Activated CD8-positive, alpha-beta T cell treated with anti-CD3 and anti-CD28 coated beads for 36 hours (primary cell): ENCODE measurements around the gene FMN1. TPM values are rescaled to one million over a fixed set of nuclear protein-coding genes. Genes with fewer than 3 reads are reported as not detected.

ENCODE experiments used
- ATAC-seq: fragments of 200-7000 bp; cut with Tn5 transposase; one replicate; pipeline ENCODE4 v1.10.0; 2021; ENCODE audit warnings: mild to moderate bottlenecking, moderate library complexity
- CTCF ChIA-PET: fragments of 350-600 bp; sonication (Branson Sonifier 250); formaldehyde crosslinking; loops from one replicate; lab custom pipeline; 2021; ENCODE audit warnings: antibody characterized with exemption; lab: Charles Lee
- POLR2A ChIA-PET: fragments of 350-600 bp; sonication (Branson Sonifier 250); formaldehyde crosslinking; loops from one replicate; lab custom pipeline; 2021; ENCODE audit warnings: antibody characterized with exemption; lab: Charles Lee
- DNase-seq: peaks from one replicate; pipeline ENCODE4 v3.0.0-alpha.2; 2020
- H3K27ac Mint-ChIP-seq: one replicate; pipeline ENCODE4 v1.8.0; 2021; ENCODE audit warnings: mild to moderate bottlenecking, mixed read lengths
- H3K27me3 Mint-ChIP-seq: one replicate; pipeline ENCODE4 v1.8.0; 2021; ENCODE audit warnings: mixed read lengths
- H3K36me3 Mint-ChIP-seq: one replicate; pipeline ENCODE4 v1.8.0; 2021; ENCODE audit warnings: low read depth, mixed read lengths
- H3K4me1 Mint-ChIP-seq: one replicate; pipeline ENCODE4 v1.8.0; 2021; ENCODE audit warnings: low read depth, mixed read lengths
- H3K4me3 Mint-ChIP-seq: one replicate; pipeline ENCODE4 v1.8.0; 2021; ENCODE audit warnings: mild to moderate bottlenecking, moderate library complexity, mixed read lengths
- H3K9me3 Mint-ChIP-seq: one replicate; pipeline ENCODE4 v1.8.0; 2021; ENCODE audit warnings: mixed read lengths
- CTCF ChIP-seq: fragments of 200-600 bp; IDR thresholded peaks from one replicate; pipeline ENCODE4 v1.8.0; 2022; ENCODE audit warnings: antibody characterized with exemption, mild to moderate bottlenecking
- intact Hi-C: fragments of 100-400 bp; cut with micrococcal nuclease; formaldehyde crosslinking; loops from one replicate; pipeline ENCODE4 v1.10.0; 2022
- total RNA-seq, 2 experiments: library from RNA; stranded (reverse); gene quantifications; one replicate each; pipeline ENCODE4 v1.2.3, GENCODE V29; 2021

Gene FMN1
- total RNA-seq, 2 experiments from 2014 or later, result 0.07 TPM; not detected in 1

DNA sequence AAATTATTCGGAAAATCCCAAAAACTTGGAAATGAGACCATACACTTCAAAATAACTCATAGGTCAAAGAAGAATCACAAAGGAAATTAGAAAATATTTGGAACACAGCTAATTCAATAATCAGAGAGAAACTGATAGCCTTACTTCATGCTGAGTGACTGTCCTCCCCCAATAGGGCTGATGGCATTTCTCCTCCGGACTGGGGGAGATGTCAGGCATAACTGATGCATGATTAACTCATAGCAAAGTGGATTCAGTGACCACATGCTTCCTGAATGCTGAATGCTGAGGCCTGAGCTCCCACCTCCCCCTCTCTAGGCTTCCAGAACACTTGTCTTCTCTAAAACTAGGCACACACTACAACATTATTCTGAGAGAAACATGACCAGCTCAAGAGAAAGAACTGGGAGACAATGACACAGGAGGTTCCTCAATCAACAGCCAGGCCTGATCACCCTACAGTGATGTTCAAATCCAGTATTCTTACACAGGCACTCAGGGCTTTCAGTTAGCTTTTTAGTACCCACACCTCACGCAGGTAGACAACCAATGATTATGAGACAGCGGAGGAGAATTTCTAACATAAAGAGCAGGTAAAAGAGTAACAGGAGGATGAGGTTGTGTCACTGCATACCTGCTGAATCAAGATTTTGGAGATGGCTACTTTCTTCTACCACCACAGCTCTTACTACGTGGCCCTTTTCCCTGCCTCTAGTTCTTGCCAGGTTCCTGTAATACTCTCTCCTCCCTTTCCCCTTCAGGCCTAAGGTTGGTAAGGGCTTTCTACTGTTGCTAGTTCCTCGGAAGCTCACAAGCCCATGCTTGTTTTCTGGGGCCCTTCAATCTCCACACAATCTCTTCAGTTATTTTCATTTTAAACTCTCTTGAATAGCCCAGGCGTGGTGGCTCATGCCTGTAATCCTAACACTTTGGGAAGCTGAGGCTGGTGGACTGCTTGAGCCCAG, 96.1 kb downstream of the FMN1 start:
- Mint-ChIP-seq H3K27me3 (no peaks in the 10 kb centered on the region), H3K4me1 (no peaks in the 10 kb centered on the region), H3K36me3 (no peaks in the 10 kb centered on the region), H3K27ac (no peak overlapping the region), H3K4me3 (no peak overlapping the region), H3K9me3 (peaks cover 4% of the 10 kb centered on the region)
- CTCF ChIA-PET, result interaction anchor here (1.3 kb wide), 1 partner anchor 116 kb away, joined by 3 read pairs; no protein-coding TSS in a partner anchor
- no peak for TF ChIP-seq CTCF
- ATAC-seq, result no peak
- no peak for DNase-seq
- POLR2A ChIA-PET, result no interaction called here
- intact Hi-C loops, result no loop called here

DNA sequence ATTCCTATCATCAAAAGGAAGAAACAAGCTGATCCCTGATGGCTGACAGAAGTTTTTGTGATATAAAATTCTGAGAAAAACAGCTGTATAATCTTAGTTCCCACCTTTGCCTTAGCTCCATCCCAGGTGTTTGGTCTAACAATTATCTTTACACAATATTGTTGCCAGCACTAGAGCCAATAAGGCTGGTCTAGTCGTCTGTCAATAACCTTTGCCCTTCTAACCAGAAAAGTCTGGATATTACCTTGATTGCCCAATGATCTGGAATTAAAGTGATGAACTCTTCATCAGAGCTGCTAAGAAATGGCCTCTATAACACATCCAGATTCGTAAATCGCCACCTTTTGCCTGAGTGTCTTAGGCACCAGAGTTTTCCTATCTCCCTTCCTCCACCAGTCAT, 98.4 kb downstream of the FMN1 start:
- H3K4me3 Mint-ChIP-seq, result no peak overlapping the region
- DNase-seq, result no peak
- ATAC-seq, result no peak
- H3K27me3 Mint-ChIP-seq, result no peaks in the 10 kb centered on the region
- no peak for TF ChIP-seq CTCF
- H3K9me3 Mint-ChIP-seq, result no peaks in the 10 kb centered on the region
- ChIA-PET CTCF (interaction anchor here (1.5 kb wide), 1 partner anchor 36 kb away, joined by 4 read pairs; no protein-coding TSS in a partner anchor), POLR2A (no interaction called here)
- no peak overlapping the region for H3K27ac Mint-ChIP-seq
- intact Hi-C loops, result no loop called here
- no peaks in the 10 kb centered on the region for H3K4me1 Mint-ChIP-seq
- no peaks in the 10 kb centered on the region for H3K36me3 Mint-ChIP-seq

- TF ChIP-seq CTCF, result no peak
- H3K36me3 Mint-ChIP-seq, result no peaks in the 10 kb centered on the region
- no peaks in the 10 kb centered on the region for H3K9me3 Mint-ChIP-seq
- no peak overlapping the region for H3K4me3 Mint-ChIP-seq
- POLR2A ChIA-PET, result no interaction called here
- H3K4me1 Mint-ChIP-seq, result no peaks in the 10 kb centered on the region
- no peak overlapping the region for H3K27ac Mint-ChIP-seq
- no peaks in the 10 kb centered on the region for H3K27me3 Mint-ChIP-seq
- CTCF ChIA-PET, result interaction anchor here (1.5 kb wide), 1 partner anchor 37 kb away, joined by 4 read pairs; no protein-coding TSS in a partner anchor
- no peak for DNase-seq
- intact Hi-C loops, result no loop called here
- ATAC-seq, result no peak
These were observed 98.9 kb downstream of the FMN1 start for GRCh38 chr15:33095641-33096040.

DNA sequence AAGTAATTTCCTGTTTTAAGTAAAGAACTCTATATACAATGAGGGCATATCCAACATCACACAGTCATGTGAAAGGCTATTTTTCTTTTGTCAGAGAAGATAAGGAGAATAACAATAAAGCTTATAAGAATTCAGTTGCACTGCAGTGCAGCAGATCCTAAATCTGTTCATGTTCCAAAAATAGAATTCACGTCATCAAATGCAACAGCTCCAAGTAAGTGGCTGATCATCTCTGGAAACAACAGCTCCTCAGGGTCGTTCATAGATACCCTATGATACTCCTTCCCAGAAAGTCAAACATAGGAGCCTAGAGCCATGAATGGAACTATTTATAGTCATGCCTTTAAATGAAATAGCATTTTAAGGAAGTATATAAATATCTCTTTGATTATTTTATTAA, 100.2 kb downstream of the FMN1 start:
- no peaks in the 10 kb centered on the region for H3K27me3 Mint-ChIP-seq
- H3K9me3 Mint-ChIP-seq, result no peaks in the 10 kb centered on the region
- POLR2A ChIA-PET, result no interaction called here
- no peak overlapping the region for H3K4me3 Mint-ChIP-seq
- CTCF ChIA-PET, result no interaction called here
- no peak overlapping the region for H3K27ac Mint-ChIP-seq
- intact Hi-C loops, result no loop called here
- no peaks in the 10 kb centered on the region for H3K36me3 Mint-ChIP-seq
- ATAC-seq (no peak), DNase-seq (no peak)
- H3K4me1 Mint-ChIP-seq, result no peaks in the 10 kb centered on the region
- no peak for TF ChIP-seq CTCF

GRCh38 chr15:33093222-33093621, 101.3 kb downstream of the FMN1 start:
- TF ChIP-seq CTCF, result no peak
- no peak for ATAC-seq
- no peak overlapping the region for H3K27ac Mint-ChIP-seq
- no peaks in the 10 kb centered on the region for H3K27me3 Mint-ChIP-seq
- intact Hi-C loops, result no loop called here
- no peak for DNase-seq
- POLR2A ChIA-PET, result no interaction called here
- no peaks in the 10 kb centered on the region for H3K36me3 Mint-ChIP-seq
- H3K4me3 Mint-ChIP-seq, result no peak overlapping the region
- no peaks in the 10 kb centered on the region for H3K4me1 Mint-ChIP-seq
- CTCF ChIA-PET, result interaction anchor here (1.3 to 1.5 kb wide), 2 partner anchors 41 to 607 kb away, joined by 4 to 5 read pairs; no protein-coding TSS in a partner anchor
- no peaks in the 10 kb centered on the region for H3K9me3 Mint-ChIP-seq
